Erythroblast (primary cell): ENCODE data around the gene NCAM2.

Experiments
- DNase-seq, 2 experiments: peaks; one replicate each; lab custom pipeline; 2025; lab: John Stamatoyannopoulos, UW
- GATA1 ChIP-seq: IDR thresholded peaks from 2 replicates; pipeline ENCODE4 v1.6.1; 2011; ENCODE audit warnings: low read depth, mild to moderate bottlenecking, control low read depth, low read length, moderate library complexity
- POLR2A ChIP-seq: IDR thresholded peaks from 2 replicates; pipeline ENCODE4 v1.6.1; 2011; ENCODE audit warnings: mild to moderate bottlenecking, low read length

NCAM2 gene

DNA sequence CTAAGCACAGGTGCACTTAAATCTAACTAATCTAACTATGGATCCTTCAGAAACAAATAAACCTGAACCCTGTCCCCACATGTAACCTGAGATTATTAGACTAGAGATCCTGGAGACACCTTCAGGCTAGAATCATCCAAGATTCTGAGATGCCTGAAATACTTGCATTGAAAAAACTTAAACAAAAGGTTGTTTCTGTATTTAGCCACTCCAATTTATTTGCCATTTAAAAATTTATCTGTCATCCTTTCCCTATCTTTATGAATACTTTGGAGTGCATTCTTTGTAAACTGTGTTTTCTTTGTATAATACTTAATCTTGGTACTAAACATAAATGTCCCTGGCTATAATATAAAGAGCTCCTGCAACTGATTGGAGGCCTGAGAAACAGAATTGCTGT lies 270.7 kb downstream of the NCAM2 start:
- TF ChIP-seq GATA1 (no peak), POLR2A (no peak)
- DNase-seq, result no peak

DNA sequence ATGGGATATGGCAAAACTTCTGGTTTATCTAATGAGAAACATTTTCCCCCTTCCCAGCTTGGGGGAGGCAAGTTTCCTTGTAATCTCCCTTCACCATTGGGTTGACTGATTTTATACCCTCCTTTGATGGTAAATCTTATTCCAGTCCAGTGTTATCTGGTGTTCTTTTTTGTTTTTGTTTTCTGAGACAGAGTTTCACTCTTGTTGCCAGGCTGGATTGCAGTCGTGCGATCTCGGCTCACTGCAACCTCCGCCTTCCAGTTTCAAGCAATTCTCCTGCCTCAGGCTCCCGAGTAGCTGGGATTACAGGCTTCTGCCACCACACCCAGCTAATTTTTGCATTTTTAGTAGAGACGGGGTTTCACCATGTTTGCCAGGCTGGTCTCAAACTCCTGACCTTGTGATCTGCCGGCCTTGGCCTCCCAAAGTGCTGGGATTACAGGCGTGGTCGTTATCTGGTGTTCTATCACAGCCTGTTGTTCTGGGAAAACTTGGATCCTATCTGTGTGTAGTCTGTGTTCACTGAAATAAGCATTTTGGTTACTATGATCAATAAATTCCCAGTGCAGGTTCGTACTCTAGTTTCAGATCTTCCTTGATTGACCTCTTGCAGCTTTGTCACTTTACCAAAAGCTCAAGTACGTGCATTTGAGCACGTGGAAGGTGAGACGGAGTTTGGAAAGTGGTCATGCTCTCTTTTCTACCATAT lies 281.1 kb downstream of the NCAM2 start:
- no peak for DNase-seq
- TF ChIP-seq POLR2A, result no peak
- no peak for TF ChIP-seq GATA1

DNA sequence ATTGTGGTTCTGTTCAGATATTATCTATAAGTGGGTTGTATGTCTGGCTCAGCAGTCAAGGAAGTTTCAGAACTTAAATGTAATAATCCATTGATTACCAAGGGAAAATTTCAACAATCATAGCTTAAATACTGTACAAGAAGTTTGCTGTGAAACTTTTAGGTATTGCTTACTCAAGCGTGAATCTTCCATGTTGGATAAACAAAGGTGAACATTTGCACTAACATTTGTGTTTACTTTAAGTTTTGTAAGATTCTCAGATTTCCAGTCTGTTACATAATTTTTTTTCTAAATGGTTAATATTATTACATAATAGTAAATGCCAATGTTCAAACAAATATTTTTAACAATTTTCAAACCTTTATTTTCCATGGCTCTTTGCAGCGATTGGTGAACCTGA lies 285.6 kb downstream of the NCAM2 start:
- TF ChIP-seq POLR2A (no peak), GATA1 (no peak)
- no peak for DNase-seq

DNA sequence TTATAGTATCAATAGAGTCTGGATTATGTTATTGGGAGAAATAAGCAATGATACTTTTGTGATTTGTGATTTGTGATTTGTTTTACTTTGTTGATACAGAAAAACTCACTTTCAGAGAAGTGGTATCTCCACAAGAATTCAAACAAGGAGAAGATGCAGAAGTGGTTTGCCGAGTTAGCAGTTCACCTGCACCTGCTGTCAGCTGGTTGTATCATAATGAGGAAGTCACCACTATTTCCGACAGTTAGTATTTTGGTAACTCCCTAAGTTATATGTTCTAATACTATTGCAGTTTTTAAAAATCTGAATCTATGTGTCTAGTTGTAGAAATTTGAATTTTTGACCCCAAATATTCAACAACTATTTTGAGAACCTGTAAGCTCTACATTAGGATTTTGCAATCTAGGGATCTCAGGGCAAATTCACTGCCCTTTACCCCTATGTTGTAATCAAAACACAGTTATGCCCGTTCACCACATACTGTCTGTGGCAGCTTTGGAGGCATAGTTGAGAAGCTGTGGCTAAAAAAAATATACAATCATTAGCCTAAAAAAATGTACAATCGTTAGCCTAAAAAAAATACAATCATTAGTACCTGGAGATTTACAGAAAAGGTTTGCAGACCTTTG lies 288.1 kb downstream of the NCAM2 start:
- TF ChIP-seq GATA1 (no peak), POLR2A (no peak)
- DNase-seq, result no peak

DNA sequence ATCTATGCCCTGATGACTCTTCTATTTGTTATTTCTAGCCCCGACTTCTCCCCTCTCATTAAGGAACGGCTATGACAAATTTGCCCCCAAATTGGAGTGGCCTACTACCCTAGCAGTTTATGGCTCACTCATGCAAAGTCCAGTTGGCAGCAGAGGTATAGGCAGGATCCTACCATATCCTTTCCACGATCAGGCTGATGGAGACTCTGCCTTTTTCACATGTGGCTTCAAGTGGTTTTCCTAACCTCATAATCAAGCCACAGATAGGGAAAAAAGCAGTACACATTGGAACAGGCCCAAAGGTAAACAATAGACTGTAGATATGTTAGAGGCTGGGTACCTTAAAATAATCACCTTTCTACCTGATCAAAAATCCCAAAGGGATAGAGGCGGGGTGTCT lies 292.5 kb downstream of the NCAM2 start:
- TF ChIP-seq POLR2A, result no peak
- TF ChIP-seq GATA1, result no peak
- DNase-seq, result no peak

DNA sequence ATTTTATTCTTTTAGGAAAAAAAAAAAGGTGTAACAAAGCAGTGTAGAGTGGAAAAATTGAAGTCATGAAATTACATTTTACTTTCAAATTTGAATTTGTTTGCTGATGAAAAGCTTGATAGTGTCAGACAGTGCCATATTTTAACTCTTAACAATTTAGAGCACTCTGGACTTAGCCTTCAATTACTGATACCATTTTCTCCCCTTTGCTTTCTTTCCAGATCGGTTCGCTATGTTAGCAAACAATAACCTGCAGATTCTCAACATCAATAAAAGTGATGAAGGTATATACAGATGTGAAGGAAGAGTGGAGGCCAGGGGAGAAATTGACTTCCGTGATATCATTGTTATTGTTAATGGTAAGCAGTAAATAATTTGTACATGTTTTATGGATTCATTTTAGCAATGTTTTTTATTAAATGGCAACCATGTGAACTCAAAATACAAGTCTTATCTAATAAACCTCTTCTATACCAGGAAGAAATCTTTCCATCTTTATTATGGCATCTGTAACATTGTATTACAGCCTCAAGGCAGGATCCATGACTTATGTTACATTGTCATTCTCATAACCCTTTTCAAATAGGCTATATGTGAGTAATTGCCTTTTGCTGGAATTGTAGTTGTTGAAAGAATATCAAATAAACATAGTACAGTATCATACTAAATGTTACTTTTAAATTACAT lies 293.8 kb downstream of the NCAM2 start:
- DNase-seq, result no peak
- TF ChIP-seq POLR2A (no peak), GATA1 (no peak)

DNA sequence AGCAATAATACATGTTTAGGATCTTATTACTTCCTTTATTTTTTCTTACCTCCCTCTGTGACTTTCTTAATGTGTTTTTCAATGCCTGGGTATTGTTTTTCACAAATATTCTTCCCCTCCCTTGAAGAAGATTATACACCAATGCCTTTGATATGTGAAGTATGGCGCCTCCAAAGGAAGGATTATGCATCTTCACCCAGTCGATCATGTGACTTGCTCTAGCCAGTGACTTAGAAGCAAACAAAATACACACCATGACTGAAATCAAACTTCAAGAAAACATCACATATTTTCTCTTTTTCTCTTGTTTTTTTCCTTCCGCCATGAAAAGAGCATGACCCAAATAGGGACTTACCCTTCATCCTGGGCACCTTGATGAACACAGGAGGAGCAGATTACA lies 297.1 kb downstream of the NCAM2 start:
- DNase-seq, result no peak
- no peak for TF ChIP-seq GATA1
- no peak for TF ChIP-seq POLR2A

DNA sequence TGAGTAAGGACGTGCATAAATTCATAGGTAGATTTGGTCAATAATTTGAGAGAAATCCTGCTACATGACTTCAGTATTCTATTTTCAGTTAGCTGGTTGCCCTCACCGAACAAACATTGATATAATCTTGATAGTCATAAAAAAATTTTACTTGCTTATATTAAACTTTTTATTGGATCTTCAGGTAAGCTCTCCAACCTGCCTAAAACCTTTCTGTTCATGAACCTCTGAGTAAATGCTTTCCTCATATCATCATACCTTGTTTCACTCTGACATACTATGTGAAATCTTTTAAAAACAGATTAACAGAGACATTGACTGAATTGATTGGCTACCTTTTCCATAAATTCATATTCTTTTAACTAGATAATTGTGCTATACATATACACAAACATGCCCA lies 299.0 kb downstream of the NCAM2 start:
- DNase-seq, result no peak
- no peak for TF ChIP-seq GATA1
- no peak for TF ChIP-seq POLR2A

DNA sequence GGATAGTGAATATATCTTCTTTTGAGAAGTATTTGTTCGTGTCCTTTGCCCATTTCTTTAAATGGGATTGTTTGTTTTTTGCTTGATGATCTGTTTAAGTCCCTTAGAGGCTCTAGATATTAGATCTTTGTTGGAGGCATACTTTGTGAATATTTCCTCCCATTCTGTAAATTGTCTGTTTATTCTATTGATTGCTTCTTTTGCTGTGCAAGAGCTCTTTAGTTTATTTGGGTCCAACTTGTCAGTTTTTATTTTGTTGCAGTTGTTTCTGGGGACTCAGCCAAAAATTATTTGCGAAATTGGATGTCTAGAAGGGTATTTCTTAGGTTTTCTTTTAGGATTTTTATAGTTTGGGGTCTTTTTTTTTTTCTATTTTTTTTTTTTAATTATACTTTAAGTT lies 302.8 kb downstream of the NCAM2 start:
- TF ChIP-seq GATA1, result no peak
- TF ChIP-seq POLR2A, result no peak
- no peak for DNase-seq

DNA sequence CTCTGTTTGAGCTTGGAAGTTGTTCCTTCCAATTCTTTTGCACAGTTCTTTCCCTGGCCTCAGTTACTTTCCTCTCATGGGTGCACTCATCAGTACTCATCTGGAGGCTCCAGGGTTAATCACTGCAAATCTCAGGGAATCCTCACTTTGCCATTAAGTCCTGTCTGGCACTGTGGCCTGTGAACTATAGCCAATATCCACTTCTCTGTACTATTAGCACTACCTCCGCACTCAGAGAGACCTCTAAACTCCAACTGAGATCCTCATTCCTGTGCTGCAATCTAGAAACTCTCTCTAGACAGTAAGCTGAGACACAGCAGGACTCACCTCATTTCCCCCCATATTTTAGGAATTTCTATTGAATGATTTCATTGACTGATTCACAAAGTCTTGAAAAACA lies 311.3 kb downstream of the NCAM2 start:
- no peak for TF ChIP-seq POLR2A
- TF ChIP-seq GATA1, result no peak
- DNase-seq, result no peak

DNA sequence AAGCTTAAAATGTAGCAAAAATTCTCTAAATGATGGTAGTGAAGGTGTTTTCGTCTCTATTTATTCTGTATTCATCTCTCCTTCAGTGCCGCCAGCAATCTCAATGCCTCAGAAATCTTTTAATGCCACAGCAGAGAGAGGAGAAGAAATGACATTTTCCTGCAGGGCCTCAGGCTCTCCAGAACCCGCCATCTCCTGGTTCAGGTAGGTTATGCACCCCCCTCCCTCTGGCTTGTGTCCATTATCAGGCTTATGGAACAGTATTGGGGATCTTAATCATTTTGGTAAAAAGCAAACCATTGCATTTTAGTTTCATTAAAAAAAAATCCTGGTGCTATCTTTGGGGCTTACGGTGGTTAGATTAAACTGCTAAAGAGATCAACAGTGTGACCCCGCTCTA lies 326.1 kb downstream of the NCAM2 start:
- DNase-seq, result no peak
- TF ChIP-seq GATA1 (no peak), POLR2A (no peak)

DNA sequence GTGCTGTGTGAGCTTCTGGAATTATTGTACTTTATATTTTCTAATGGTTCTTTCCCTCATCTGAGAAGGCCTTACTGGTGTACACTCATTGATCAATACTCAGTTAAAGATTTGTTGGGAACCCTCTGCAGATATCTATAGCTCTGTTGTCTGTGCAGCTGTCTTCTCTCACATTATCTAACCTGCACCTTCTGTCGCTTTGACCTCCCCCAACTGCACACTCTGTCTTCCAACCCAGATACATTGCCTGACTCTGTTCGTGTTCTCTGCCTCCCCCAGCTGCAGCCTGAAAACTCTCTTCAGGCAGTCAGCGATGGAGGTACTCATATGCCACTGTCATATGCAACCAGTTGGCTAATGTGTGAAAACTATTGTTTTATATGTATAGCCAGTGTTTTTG lies 334.3 kb downstream of the NCAM2 start:
- no peak for DNase-seq
- no peak for TF ChIP-seq GATA1
- no peak for TF ChIP-seq POLR2A

DNA sequence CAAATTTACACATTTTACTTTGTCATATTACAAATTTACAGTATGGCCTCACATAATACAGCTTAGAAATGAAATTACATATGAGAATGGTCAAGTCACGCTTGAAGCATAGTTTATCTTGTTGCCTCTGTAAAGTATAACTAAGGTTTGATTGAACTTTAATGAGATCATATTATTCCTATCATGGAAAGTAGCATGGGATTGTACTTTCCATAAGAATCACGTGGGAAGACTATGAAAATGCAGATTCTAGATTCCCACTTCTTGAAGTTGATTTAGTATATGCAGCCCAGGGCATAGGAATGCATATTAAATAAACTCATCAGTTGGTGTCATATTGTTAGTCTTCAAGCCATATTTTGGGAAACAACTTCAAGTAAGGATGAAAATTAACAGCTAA lies 342.8 kb downstream of the NCAM2 start:
- no peak for DNase-seq
- TF ChIP-seq GATA1, result no peak
- TF ChIP-seq POLR2A, result no peak

DNA sequence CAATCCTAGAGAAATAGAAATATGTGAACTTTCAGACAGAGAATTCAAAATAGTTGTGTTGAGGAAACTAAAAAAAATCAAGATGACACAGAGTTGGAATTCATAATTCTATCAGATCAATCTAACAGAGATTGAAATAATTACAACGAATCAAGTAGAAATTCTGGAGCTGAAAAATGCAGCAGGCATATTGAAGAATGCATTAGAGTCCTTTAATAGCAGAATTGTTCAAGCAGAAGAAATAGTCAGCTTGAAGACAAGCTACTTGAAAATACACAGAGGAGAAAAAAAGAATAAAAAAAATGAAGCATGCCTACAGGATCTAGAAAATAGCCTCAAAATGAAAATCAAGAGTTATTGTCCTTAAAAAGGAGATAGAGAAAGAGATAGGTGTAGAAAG lies 347.1 kb downstream of the NCAM2 start:
- TF ChIP-seq POLR2A, result no peak
- no peak for TF ChIP-seq GATA1
- DNase-seq, result no peak

DNA sequence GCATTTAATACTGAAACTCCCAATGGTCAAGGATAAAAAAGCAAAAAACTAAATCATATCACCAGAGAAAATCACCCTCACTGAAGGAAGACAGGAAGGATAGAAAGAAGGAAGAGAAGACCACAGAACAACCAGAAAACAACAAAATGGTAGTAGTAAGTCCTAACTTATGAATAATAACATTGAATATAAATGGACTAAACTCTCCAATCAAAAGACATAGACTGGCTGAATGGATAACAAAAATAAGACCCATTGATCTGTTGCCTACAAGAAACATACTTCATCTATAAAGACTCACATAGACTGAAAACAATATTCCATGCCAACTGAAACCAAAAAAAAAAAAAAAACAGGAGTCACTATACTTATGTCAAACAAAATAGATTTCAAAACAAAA lies 347.7 kb downstream of the NCAM2 start:
- TF ChIP-seq GATA1 (no peak), POLR2A (no peak)
- no peak for DNase-seq
